HepG2 (cell line): ENCODE results near the gene OR51D1. TPM values are rescaled to one million over a fixed set of nuclear protein-coding genes. Genes with fewer than 3 reads are reported as not detected.

Source experiments
- ATAC-seq: fragments of 200-7000 bp; cut with Tn5 transposase; 3 replicates; pipeline ENCODE4 v1.9.1; 2020; ENCODE audit warnings: mild to moderate bottlenecking, moderate library complexity
- BruUV-seq: library from RNA; stranded (reverse); fragments of 400-500 nt; replicated peaks from 2 replicates; lab custom pipeline; 2021; lab: Mats Ljungman, UMichigan
- CTCF ChIA-PET: fragments of 300-600 bp; formaldehyde crosslinking; extraction: SDS; loops from one replicate; lab custom pipeline; 2021; ENCODE audit warnings: low total read pairs, inconsistent platforms, low intra/inter-chr PET ratio; lab: Yijun Ruan, JAX
- POLR2A ChIA-PET: fragments of 350-600 bp; sonication (Branson Sonifier 250); formaldehyde crosslinking; loops from one replicate; lab custom pipeline; 2020; ENCODE audit warnings: antibody characterized with exemption, inconsistent platforms; lab: Yijun Ruan, JAX
- DNase-seq: peaks from one replicate; pipeline ENCODE4 v3.0.0-alpha.2; 2015; ENCODE audit warnings: low spot score
- FAIRE-seq: peaks from 3 replicates; lab custom pipeline; 2011; peaks lifted over from hg19 to GRCh38; lab: Jason Lieb, UNC
- H2AFZ ChIP-seq: one replicate; pipeline ENCODE4 v1.6.1; 2011; ENCODE audit warnings: low read length, inconsistent platforms
- H3K27ac ChIP-seq: fragments of 300-600 bp; 3 replicates; pipeline ENCODE4 v1.8.0; 2011; ENCODE audit warnings: mixed run types, mild to moderate bottlenecking, mixed read lengths, low read length, inconsistent platforms; ENCODE audit not compliant: insufficient read depth; ENCODE audit errors: extremely low read length
- H3K27me3 ChIP-seq, 2 experiments: fragments of 200-600 bp in 1 of 2; 2 replicates in 1 of 2; 3 replicates in 1 of 2; pipeline versions ENCODE4 v1.6.0 to v1.8.0; 2011; ENCODE audit warnings: low read length in 2 of 2, mild to moderate bottlenecking in 2 of 2, moderate library complexity in 2 of 2, inconsistent platforms in 1 of 2; ENCODE audit not compliant: insufficient read depth in 2 of 2, control insufficient read depth in 1 of 2
- H3K36me3 ChIP-seq, 2 experiments: fragments of 200-600 bp in 1 of 2; replicated peaks in 1 of 2; 2 replicates in 1 of 2; 3 replicates in 1 of 2; pipeline versions ENCODE4 v1.5.1 to v1.8.0; 2011; ENCODE audit warnings: low read length in 2 of 2, inconsistent platforms in 1 of 2; ENCODE audit not compliant: insufficient read depth in 2 of 2, control insufficient read depth in 1 of 2
- H3K4me1 ChIP-seq: 2 replicates; pipeline ENCODE4 v1.5.1; 2012; ENCODE audit warnings: low read length, inconsistent platforms; ENCODE audit not compliant: insufficient read depth
- H3K4me2 ChIP-seq: 2 replicates; pipeline ENCODE4 v1.6.0; 2011; ENCODE audit warnings: low read depth, low read length, inconsistent platforms
- H3K4me3 ChIP-seq, 3 experiments: fragments of 200-600 bp in 1 of 3; sonication (generic), shearing (Covaris generic) in 1 of 3; replicated peaks in 1 of 3; 2 replicates each; pipeline ENCODE4 v1.5.1; 2011 to 2016; ENCODE audit warnings: low read length in 3 of 3, inconsistent platforms in 2 of 3, low read depth in 2 of 3, mild to moderate bottlenecking in 2 of 3, control low read depth in 1 of 3, mixed read lengths in 1 of 3; ENCODE audit not compliant: insufficient read depth in 1 of 3
- H3K79me2 ChIP-seq: one replicate; pipeline ENCODE4 v1.6.1; 2011; ENCODE audit warnings: low read length, inconsistent platforms; ENCODE audit not compliant: insufficient read depth
- H3K9ac ChIP-seq: 2 replicates; pipeline ENCODE4 v1.6.0; 2011; ENCODE audit warnings: mild to moderate bottlenecking, low read depth, low read length, inconsistent platforms; ENCODE audit not compliant: insufficient read depth
- H3K9me3 ChIP-seq: 2 replicates; pipeline ENCODE4 v1.5.1; 2012; ENCODE audit warnings: mild to moderate bottlenecking, low read length
- H4K20me1 ChIP-seq: 2 replicates; pipeline ENCODE4 v1.6.0; 2011; ENCODE audit warnings: inconsistent platforms, mild to moderate bottlenecking, low read length, moderate library complexity; ENCODE audit not compliant: insufficient read depth
- ARHGAP35 ChIP-seq: sonication (generic); formaldehyde crosslinking; IDR thresholded peaks from 2 replicates; pipeline ENCODE4 v1.9.0; 2022; ENCODE audit warnings: mild to moderate bottlenecking, inconsistent platforms, moderate library complexity, missing genetic modification reagents, borderline replicate concordance
- ARID4A ChIP-seq: sonication (generic); formaldehyde crosslinking; IDR thresholded peaks from 2 replicates; pipeline ENCODE4 v1.5.0; 2020; ENCODE audit warnings: mild to moderate bottlenecking, missing genetic modification reagents, borderline replicate concordance
- GABPA ChIP-seq, 2 experiments: IDR thresholded peaks; 2 replicates each; pipeline ENCODE4 v1.6.1; 2011 to 2016; ENCODE audit warnings: low read depth in 2 of 2, low read length in 1 of 2, missing biosample characterization in 1 of 2, missing genetic modification characterization in 1 of 2
- RBFOX2 ChIP-seq: fragments of 200-400 bp; formaldehyde crosslinking; IDR thresholded peaks from 2 replicates; pipeline ENCODE4 v1.6.1; 2017; ENCODE audit warnings: low read depth, mild to moderate bottlenecking, low read length
- RFX5 ChIP-seq: IDR thresholded peaks from 2 replicates; pipeline ENCODE4 v1.6.1; 2011; ENCODE audit warnings: low read depth, low read length, improper control_type of control experiment
- SRSF4 ChIP-seq: fragments of 200-400 bp; formaldehyde crosslinking; IDR thresholded peaks from one replicate; pipeline ENCODE4 v1.6.1; 2018; ENCODE audit warnings: mild to moderate bottlenecking, low read depth, low read length, moderate library complexity; ENCODE audit not compliant: poor library complexity, severe bottlenecking
- THAP7 ChIP-seq: sonication (generic); formaldehyde crosslinking; IDR thresholded peaks from 2 replicates; pipeline ENCODE4 v1.8.1; 2023; ENCODE audit warnings: mild to moderate bottlenecking, missing genetic modification reagents
- ZBTB49 ChIP-seq: sonication (generic); formaldehyde crosslinking; IDR thresholded peaks from 2 replicates; pipeline ENCODE4 v1.4.0; 2020; ENCODE audit warnings: missing genetic modification reagents, borderline replicate concordance
- ZNF24 ChIP-seq: fragments of 450-650 bp; IDR thresholded peaks from 2 replicates; pipeline ENCODE4 v1.6.1; 2017; ENCODE audit warnings: antibody characterized with exemption, mild to moderate bottlenecking
- ZNF331 ChIP-seq: sonication (generic); formaldehyde crosslinking; IDR thresholded peaks from 2 replicates; pipeline ENCODE4 v1.4.0; 2020; ENCODE audit warnings: missing genetic modification reagents
- ZNF441 ChIP-seq: sonication (generic); formaldehyde crosslinking; IDR thresholded peaks from 2 replicates; pipeline ENCODE4 v1.7.0; 2021; ENCODE audit warnings: missing genetic modification reagents, borderline replicate concordance
- WGBS: methylation state at CpG from one replicate; pipeline ENCODE4 v1.1.6; 2017; ENCODE audit warnings: low lambda C conversion rate; 5-methylcytosine and 5-hydroxymethylcytosine counted together
- in situ Hi-C: cut with HindIII; loops from 2 replicates; pipeline ENCODE4 v1.10.0; 2017; ENCODE audit warnings: low pct_unique_long_range_greater_than_20kb; ENCODE audit not compliant: extremely low pct_ligation_motif_present
- intact Hi-C: fragments of 100-400 bp; cut with micrococcal nuclease; formaldehyde crosslinking; loops from one replicate; pipeline ENCODE4 v1.10.0; 2022; ENCODE audit not compliant: unreplicated experiment
- polyA plus RNA-seq, 8 experiments: library from polyadenylated mRNA; depleted of rRNA in 3 of 8; stranded (reverse) in 7 of 8; unstranded in 1 of 8; fragments of >200 nt; fragmentation: Illumina TruSeq in 4 of 8; extraction: Trizol in 4 of 8; gene quantifications; 2 replicates each; pipeline versions ENCODE4 v1.2.1 to v1.2.3, GENCODE V29; 2011 to 2016; ENCODE audit warnings: low read depth in 4 of 8, missing spikeins in 1 of 8, mixed read lengths in 1 of 8; ENCODE audit not compliant: insufficient read depth in 1 of 8
- total RNA-seq, 5 experiments: library from RNA; depleted of rRNA; stranded (reverse); fragments of >200 nt; fragmentation: Illumina TruSeq; extraction: Trizol; gene quantifications; 2 replicates each; pipeline ENCODE4 v1.2.3, GENCODE V29; 2016; ENCODE audit warnings: low read depth in 1 of 5

OR51D1 gene
- total and polyA plus RNA-seq, 2 of the 13 experiments (the other 11 are each of a cell fraction or from before 2014, with no cell fraction given), result not detected

- WGBS, result 0% methylated on average over 2 of the region's 2 CpGs
- TF ChIP-seq GABPA (IDR thresholded peaks at IDR 0.05; ENCODE audit: low read depth, low read length) (no peak), GABPA (CRISPR knock-in tag; IDR thresholded peaks at IDR 0.05; ENCODE audit: low read depth) (no peak), SRSF4 (no peak), ARID4A (no peak)
- Histone ChIP-seq H3K4me1 (no peaks in the 10 kb centered on the region), H3K9ac (no peak overlapping the region), H4K20me1 (no peaks in the 10 kb centered on the region), H3K27me3 (peaks cover 0 to 7% of the 10 kb centered on the region in 2 experiments; a peak in 2 of 5 replicates), H3K27ac (no peak overlapping the region), H3K9me3 (no peaks in the 10 kb centered on the region), H2AFZ (no peak overlapping the region), H3K4me2 (no peak overlapping the region), H3K79me2 (no peaks in the 10 kb centered on the region), H3K36me3 (no peaks in the 10 kb centered on the region), H3K4me3 (no peak overlapping the region)
- in situ Hi-C loops, result no loop called here
- no TSS peak for BruUV-seq
- ChIA-PET CTCF (no interaction called here), POLR2A (no interaction called here)
- FAIRE-seq, result no peak
- ATAC-seq, result no peak
- DNase-seq, result no peak
- intact Hi-C loops, result no loop called here
Measured at GRCh38 chr11:4673781-4674180, 36.5 kb downstream of the OR51D1 start.

- Histone ChIP-seq H3K9ac (no peak overlapping the region), H3K4me3 (no peak overlapping the region), H3K4me1 (no peaks in the 10 kb centered on the region), H3K27ac (no peak overlapping the region), H3K36me3 (no peaks in the 10 kb centered on the region), H3K9me3 (no peaks in the 10 kb centered on the region), H3K79me2 (no peaks in the 10 kb centered on the region), H3K4me2 (no peak overlapping the region), H4K20me1 (no peaks in the 10 kb centered on the region), H3K27me3 (peaks cover 0 to 11% of the 10 kb centered on the region in 2 experiments; a peak in 3 of 5 replicates), H2AFZ (no peak overlapping the region)
- POLR2A ChIA-PET, result no interaction called here
- in situ Hi-C loops (no loop called here), intact Hi-C loops (no loop called here)
- no TSS peak for BruUV-seq
- DNase-seq (no peak), ATAC-seq (no peak), FAIRE-seq (no peak)
- WGBS, result 0% methylated on average over 2 of the region's 2 CpGs
- CTCF ChIA-PET, result no interaction called here
- TF ChIP-seq ZNF441 (CRISPR knock-in tag) (no peak), ZNF24 (no peak), ARHGAP35 (no peak), RBFOX2 (no peak), THAP7 (CRISPR knock-in tag) (no peak), RFX5 (no peak), ZBTB49 (no peak), ZNF331 (CRISPR knock-in tag) (no peak)
Measured at GRCh38 chr11:4677948-4678347, 40.7 kb downstream of the OR51D1 start.
